Stomach (tissue), 9 donors: ENCODE measurements around the gene MUC7. TPM values are rescaled to one million over a fixed set of nuclear protein-coding genes. Genes with fewer than 3 reads are reported as not detected.
"Not testable (repeated sequence)": the region's sequence is repeated elsewhere in the genome, so short reads cannot be mapped to it uniquely, and the experiment has no call there.

ENCODE experiments used
- DNase-seq, 2 donors: peaks; one replicate each; pipeline versions ENCODE4 v3.0.0 to v3.0.0-alpha.2; 2013 to 2019
- H3K27ac ChIP-seq, 5 donors: fragments of 200-600 bp in 4 of 5; sonication (generic) in 4 of 5; one replicate each; pipeline ENCODE4 v1.5.1; 2013 to 2019; ENCODE audit warnings: mild to moderate bottlenecking in 1 of 5, moderate library complexity in 1 of 5
- H3K27me3 ChIP-seq, 3 donors: fragments of 200-600 bp; sonication (generic); one replicate each; pipeline ENCODE4 v1.5.1; 2017 to 2019; ENCODE audit warnings: mixed run types in 1 of 3
- H3K36me3 ChIP-seq, 4 donors: fragments of 200-600 bp; sonication (generic); 1 replicate in 3 of 4; 2 replicates in 1 of 4; pipeline ENCODE4 v1.5.1; 2016 to 2019
- H3K4me1 ChIP-seq, 4 donors: fragments of 200-600 bp; sonication (generic); one replicate each; pipeline ENCODE4 v1.5.1; 2016 to 2019
- H3K4me3 ChIP-seq, 4 donors: fragments of 200-600 bp; sonication (generic) in 3 of 4; one replicate each; pipeline ENCODE4 v1.5.1; 2016 to 2019; ENCODE audit warnings: mild to moderate bottlenecking in 1 of 4
- H3K9me3 ChIP-seq, 4 donors: fragments of 200-600 bp; sonication (generic); one replicate each; pipeline ENCODE4 v1.5.1; 2016 to 2019
- EP300 ChIP-seq: sonication (generic); formaldehyde crosslinking; IDR thresholded peaks from one replicate; pipeline ENCODE4 v1.6.1; 2017; ENCODE audit warnings: antibody characterized with exemption
- POLR2A ChIP-seq, 4 donors: fragments of 450-650 bp; IDR thresholded peaks; one replicate each; pipeline ENCODE4 v1.6.1; 2016; ENCODE audit warnings: antibody characterized with exemption in 4 of 4, control low read depth in 2 of 4, mild to moderate bottlenecking in 1 of 4, moderate library complexity in 1 of 4
- POLR2AphosphoS5 ChIP-seq, 3 donors: sonication (generic); formaldehyde crosslinking; IDR thresholded peaks; one replicate each; pipeline ENCODE4 v1.6.1; 2016; ENCODE audit warnings: antibody characterized with exemption in 3 of 3
- WGBS, 5 donors: extraction: QIAGEN DNeasy Blood & Tissue Kit in 3 of 5; methylation state at CpG; one replicate each; pipeline versions ENCODE4 v1.1.5 to v1.1.7; 2013 to 2018; 5-methylcytosine and 5-hydroxymethylcytosine counted together
- intact Hi-C: fragments of 100-400 bp; cut with DNase I; formaldehyde crosslinking; loops from one replicate; pipeline ENCODE4 v1.15.1; 2023; ENCODE audit warnings: low total_unique reads
- polyA plus RNA-seq, 3 donors: library from polyadenylated mRNA; stranded (reverse); fragments of 200-250 nt; gene quantifications; one replicate each; pipeline ENCODE4 v1.2.3, GENCODE V29; 2013
- total RNA-seq, 5 donors: library from RNA; depleted of rRNA; stranded (reverse); fragments of >200 nt; gene quantifications; one replicate each; pipeline versions ENCODE4 v1.1.0 to v1.2.3, GENCODE V29; 2014 to 2016
- TF ChIP-seq, protein P1 (sequence below), 7 experiments: fragments of 450-650 bp in 4 of 7; fragments of 200-600 bp in 3 of 7; sonication (generic) in 3 of 7; IDR thresholded peaks; one replicate each; pipeline ENCODE4 v1.5.1; 2016 to 2019; ENCODE audit warnings: antibody characterized with exemption in 7 of 7, control low read depth in 2 of 7, mild to moderate bottlenecking in 1 of 7
- donor health status: healthy with polysubstance abuse.
- donor health status: Bipolar disorder and iron deficiency.
- donor health status: healthy.

The MUC7 gene
- total and polyA plus RNA-seq, 8 donors = not detected

DNA sequence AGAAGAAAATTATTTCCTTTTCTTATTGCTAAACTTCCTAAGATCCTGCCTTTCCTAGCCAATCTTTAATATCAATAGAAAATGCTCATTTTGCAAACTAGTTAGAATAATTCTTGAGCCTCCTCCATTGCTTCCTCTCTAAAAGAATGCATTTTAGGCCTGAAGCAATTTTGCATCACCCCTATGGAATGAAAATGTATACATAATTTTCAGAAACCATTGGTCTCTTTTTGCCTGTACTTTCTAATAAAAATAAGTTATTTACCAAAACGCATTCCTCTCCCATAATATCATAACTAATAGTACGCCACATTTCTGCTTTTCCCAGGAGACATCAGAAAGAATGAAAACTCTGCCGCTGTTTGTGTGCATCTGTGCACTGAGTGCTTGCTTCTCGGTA lies 1.7 kb downstream of the MUC7 start:
- no peak for DNase-seq

DNA sequence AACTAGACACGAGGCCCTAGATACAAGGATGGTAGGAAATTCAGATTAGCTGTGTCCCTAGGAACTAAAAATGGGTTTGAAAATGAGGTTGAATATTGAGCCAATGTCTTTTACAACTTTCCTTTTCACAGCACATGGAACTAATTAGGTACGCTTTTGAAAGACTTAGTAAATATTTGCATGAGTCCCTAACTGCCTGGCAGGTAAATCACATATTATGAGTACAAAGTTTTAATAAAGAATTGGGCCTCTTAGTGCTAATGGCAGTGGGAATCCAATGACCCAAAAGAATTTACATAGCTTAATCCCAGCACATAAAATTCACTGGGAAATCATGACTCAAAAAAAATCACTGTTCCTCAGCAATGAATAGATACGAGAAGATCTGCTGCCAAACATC lies 16.8 kb downstream of the MUC7 start:
- WGBS, 5 donors = 33 to 61% (median 53%) methylated on average over 3 of the region's 3 CpGs
- Histone ChIP-seq H3K27me3 (no peaks in the 10 kb centered on the region), H3K9me3 (no peaks in the 10 kb centered on the region), H3K36me3 (no peaks in the 10 kb centered on the region), H3K4me1 (no peaks in the 10 kb centered on the region), H3K27ac (no peak overlapping the region), H3K4me3 (no peak overlapping the region)
- intact Hi-C loops = no loop called here
- no peak for TF ChIP-seq POLR2A (IDR thresholded peaks at IDR 0.05)
- no peak for TF ChIP-seq EP300
- no peak for TF ChIP-seq POLR2AphosphoS5 (IDR thresholded peaks at IDR 0.05)
- no peak for DNase-seq

More for the DNA sequence above, 1.7 kb downstream of the MUC7 start:
- Histone ChIP-seq H3K27me3 (no peaks in the 10 kb centered on the region), H3K27ac (no peak overlapping the region), H3K4me1 (no peaks in the 10 kb centered on the region), H3K4me3 (no peak overlapping the region), H3K36me3 (no peaks in the 10 kb centered on the region), H3K9me3 (no peaks in the 10 kb centered on the region)
- 85 to 94% (median 91%) methylated on average over 4 of the region's 4 CpGs for WGBS, 5 donors
- TF ChIP-seq, protein P1, sequence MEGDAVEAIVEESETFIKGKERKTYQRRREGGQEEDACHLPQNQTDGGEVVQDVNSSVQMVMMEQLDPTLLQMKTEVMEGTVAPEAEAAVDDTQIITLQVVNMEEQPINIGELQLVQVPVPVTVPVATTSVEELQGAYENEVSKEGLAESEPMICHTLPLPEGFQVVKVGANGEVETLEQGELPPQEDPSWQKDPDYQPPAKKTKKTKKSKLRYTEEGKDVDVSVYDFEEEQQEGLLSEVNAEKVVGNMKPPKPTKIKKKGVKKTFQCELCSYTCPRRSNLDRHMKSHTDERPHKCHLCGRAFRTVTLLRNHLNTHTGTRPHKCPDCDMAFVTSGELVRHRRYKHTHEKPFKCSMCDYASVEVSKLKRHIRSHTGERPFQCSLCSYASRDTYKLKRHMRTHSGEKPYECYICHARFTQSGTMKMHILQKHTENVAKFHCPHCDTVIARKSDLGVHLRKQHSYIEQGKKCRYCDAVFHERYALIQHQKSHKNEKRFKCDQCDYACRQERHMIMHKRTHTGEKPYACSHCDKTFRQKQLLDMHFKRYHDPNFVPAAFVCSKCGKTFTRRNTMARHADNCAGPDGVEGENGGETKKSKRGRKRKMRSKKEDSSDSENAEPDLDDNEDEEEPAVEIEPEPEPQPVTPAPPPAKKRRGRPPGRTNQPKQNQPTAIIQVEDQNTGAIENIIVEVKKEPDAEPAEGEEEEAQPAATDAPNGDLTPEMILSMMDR (IDR thresholded peaks at IDR 0.05) = no peak
- no peak for TF ChIP-seq POLR2A (IDR thresholded peaks at IDR 0.05)
- intact Hi-C loops = no loop called here

DNA sequence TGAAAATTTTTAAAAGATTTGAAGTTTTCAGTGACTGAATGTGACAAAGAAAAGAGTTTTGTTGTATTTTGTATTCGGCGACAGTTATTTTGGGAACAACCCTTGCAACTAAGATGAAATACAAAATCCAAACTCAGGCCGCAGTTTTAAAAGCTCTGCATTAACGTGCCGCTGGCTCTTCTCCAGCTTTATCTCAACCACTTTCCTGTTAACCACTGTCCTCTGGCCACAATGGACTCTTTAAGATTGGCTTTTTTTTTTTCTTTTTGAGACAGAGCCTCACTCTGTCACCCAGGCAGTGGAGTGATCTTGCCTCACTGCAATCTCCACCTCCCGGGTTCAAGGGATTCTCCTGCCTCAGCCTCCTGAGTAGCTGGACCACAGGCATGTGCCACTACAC lies 24.2 kb downstream of the MUC7 start:
- no peaks in the 10 kb centered on the region for H3K36me3 ChIP-seq
- no peak overlapping the region for H3K4me3 ChIP-seq
- no peak for DNase-seq
- no peaks in the 10 kb centered on the region for H3K4me1 ChIP-seq
- H3K27me3 ChIP-seq = no peaks in the 10 kb centered on the region
- WGBS, 5 donors = 63 to 80% (median 76%) methylated on average over 6 of the region's 6 CpGs
- intact Hi-C loops = no loop called here
- H3K9me3 ChIP-seq = no peaks in the 10 kb centered on the region
- no peak overlapping the region for H3K27ac ChIP-seq
- no peak for TF ChIP-seq POLR2A (IDR thresholded peaks at IDR 0.05)
- no peak for TF ChIP-seq EP300
- TF ChIP-seq, protein P1 (IDR thresholded peaks at IDR 0.05) = no peak

DNA sequence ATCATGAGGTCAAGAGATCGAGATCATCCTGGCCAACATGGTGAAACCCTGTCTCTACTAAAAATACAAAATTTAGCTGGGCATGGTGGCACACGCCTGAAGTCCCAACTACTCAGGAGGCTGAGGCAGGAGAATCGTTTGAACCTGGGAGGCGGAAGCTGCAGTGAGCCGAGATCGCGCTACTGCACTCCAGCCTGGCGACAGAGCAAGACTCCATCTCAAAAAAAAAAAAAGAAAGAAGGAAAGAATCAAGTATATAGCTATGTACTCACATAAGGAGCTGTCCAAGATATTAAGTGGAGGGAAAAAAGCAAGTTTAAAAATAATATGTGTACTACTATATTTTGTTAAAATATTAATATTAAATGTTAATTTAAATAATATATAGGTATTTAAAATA lies 29.8 kb downstream of the MUC7 start:
- H3K27ac ChIP-seq, DNase-seq, H3K36me3 ChIP-seq, H3K4me3 ChIP-seq, H3K27me3 ChIP-seq, H3K9me3 ChIP-seq, intact Hi-C loops, H3K4me1 ChIP-seq: not testable (repeated sequence)
- 83 to 96% (median 93%) methylated on average over 8 of the region's 8 CpGs for WGBS, 5 donors

DNA sequence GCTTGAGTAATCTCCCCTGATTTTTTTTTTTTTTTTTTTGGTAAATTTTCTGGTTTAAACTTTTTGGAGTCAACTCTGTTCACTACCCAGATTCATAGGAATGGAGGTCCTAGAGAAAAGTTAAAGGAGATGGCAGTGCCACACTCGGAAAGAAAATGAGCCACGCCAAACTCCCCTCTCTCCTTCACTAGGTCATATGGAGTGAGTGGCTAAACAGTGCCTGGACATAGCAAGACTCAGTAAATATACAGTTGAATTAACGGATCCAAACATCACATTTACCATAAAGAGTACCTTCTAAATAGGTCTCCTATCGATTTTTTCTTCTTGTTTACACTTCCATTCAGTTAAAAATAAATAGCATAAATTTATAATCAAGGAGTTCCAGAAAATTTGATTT lies 32.7 kb downstream of the MUC7 start:
- no peak for DNase-seq
- H3K4me1 ChIP-seq = no peaks in the 10 kb centered on the region
- WGBS, 5 donors = 27 to 48% (median 31%) methylated on average over 4 of the region's 4 CpGs
- no peak overlapping the region for H3K4me3 ChIP-seq
- H3K27ac ChIP-seq = no peak overlapping the region
- intact Hi-C loops = no loop called here
- no peaks in the 10 kb centered on the region for H3K36me3 ChIP-seq
- no peak for TF ChIP-seq POLR2A (IDR thresholded peaks at IDR 0.05)
- TF ChIP-seq, protein P1 (IDR thresholded peaks at IDR 0.05) = no peak
- no peak for TF ChIP-seq EP300
- no peak for TF ChIP-seq POLR2AphosphoS5 (IDR thresholded peaks at IDR 0.05)
- no peaks in the 10 kb centered on the region for H3K9me3 ChIP-seq
- H3K27me3 ChIP-seq = no peaks in the 10 kb centered on the region
